BLaER1 treated with 17β-estradiol and CSF1 and Interleukin-3, amounts not matched to agents 10 nM and 100 nM (cell line): Measurements from ENCODE around the gene HPS6.
A peak's percentile ranks its signal among the peaks of the same experiment; 100 is the strongest.
"Not testable (repeated sequence)": the region's sequence is repeated elsewhere in the genome, so short reads cannot be mapped to it uniquely, and the experiment has no call there.

Experiments
- H3K27ac ChIP-seq, 11 experiments: shearing (Covaris generic); formaldehyde crosslinking; 2 replicates each; pipeline ENCODE4 v1.8.1; 2022
- H3K27me3 ChIP-seq, 11 experiments: shearing (Covaris generic); formaldehyde crosslinking; 2 replicates each; pipeline ENCODE4 v1.8.1; 2022
- H3K36me3 ChIP-seq, 11 experiments: shearing (Covaris generic); formaldehyde crosslinking; 2 replicates each; pipeline ENCODE4 v1.8.1; 2022
- H3K4me1 ChIP-seq, 10 experiments: shearing (Covaris generic); formaldehyde crosslinking; 2 replicates each; pipeline ENCODE4 v1.8.1; 2022
- H3K4me2 ChIP-seq, 11 experiments: shearing (Covaris generic); formaldehyde crosslinking; 2 replicates each; pipeline ENCODE4 v1.8.1; 2022
- H3K4me3 ChIP-seq, 10 experiments: shearing (Covaris generic); formaldehyde crosslinking; 2 replicates each; pipeline ENCODE4 v1.8.1; 2022
- H3K9ac ChIP-seq, 11 experiments: shearing (Covaris generic); formaldehyde crosslinking; 2 replicates each; pipeline ENCODE4 v1.8.1; 2022
- H3K9me3 ChIP-seq, 11 experiments: shearing (Covaris generic); formaldehyde crosslinking; replicated peaks in 1 of 11; 2 replicates each; pipeline ENCODE4 v1.8.1; 2022
- H4K20me1 ChIP-seq, 11 experiments: shearing (Covaris generic); formaldehyde crosslinking; 2 replicates each; pipeline ENCODE4 v1.8.1; 2022
- Cebpa-rat ChIP-seq, 11 experiments: shearing (Covaris generic); IDR thresholded peaks; 2 replicates each; pipeline ENCODE4 v1.8.1; 2022

Gene HPS6

DNA sequence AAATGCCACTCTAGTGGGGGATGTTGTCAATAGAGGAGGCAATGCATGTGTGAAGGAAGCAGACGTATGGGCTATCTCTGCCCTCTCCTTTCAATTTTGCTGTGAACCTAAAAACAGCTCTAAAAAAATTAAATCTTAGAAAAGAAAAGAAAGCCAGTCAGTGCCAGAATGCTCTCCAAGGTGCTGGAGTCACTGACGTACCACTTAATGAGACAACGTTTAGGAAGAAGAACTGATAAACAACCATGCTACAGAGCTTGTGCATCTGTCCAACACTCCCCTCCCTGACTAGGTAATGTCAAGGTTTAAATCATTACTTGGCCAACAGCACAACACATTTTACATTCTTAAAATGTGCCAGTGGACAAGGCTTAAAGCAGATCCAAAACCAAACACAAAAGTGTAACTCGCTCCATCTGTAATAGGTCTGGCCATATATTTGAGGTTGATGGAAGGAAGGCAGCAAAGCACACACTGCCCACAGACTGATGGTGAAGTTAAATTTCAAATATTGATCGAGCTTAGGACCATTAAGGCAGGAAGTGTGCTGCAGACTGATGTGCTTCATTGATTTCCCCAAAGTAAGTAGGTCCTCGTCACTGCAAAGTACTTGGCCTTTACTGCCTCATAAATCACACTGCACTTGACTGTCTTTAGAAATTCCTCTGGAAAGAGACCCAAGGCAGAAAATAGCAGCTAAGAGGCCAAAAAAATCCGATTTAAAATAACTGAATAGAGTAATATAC, 24.7 kb upstream of the HPS6 start:
- Histone ChIP-seq H3K4me2 (no peak overlapping the region), H3K9me3 (peaks cover 0 to 32% (median 20%) of the 10 kb centered on the region in 11 experiments; a peak in 17 of 22 replicates), H3K27ac (no peak overlapping the region), H3K27me3 (no peaks in the 10 kb centered on the region), H3K4me1 (peaks cover 0 to 13% (median 0%) of the 10 kb centered on the region in 10 experiments; a peak in 2 of 20 replicates), H3K9ac (no peak overlapping the region), H3K36me3 (peaks cover 45 to 73% (median 49%) of the 10 kb centered on the region in 11 experiments), H4K20me1 (peaks cover 48 to 68% (median 63%) of the 10 kb centered on the region in 11 experiments), H3K4me3 (no peak overlapping the region)
- TF ChIP-seq Cebpa-rat (IDR thresholded peaks at IDR 0.05): no peak

DNA sequence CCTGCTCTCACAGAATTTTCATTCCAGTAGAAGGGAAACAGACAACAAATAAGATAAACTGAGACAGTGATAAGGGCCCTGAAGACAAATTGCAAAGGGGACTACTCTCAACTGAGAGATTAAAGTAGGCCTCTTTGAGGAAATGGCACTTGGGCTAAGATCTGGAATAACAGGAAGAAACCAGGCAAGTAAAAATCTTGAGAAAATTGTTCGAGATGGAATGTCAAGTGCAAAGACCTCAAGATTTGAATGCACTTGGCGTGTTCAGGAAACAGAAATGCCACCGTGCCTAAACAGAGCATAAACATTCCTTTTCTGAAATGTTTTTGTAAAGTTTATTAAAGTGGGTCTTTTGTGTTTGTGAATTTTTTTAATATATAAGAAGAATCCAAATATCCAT, 19.9 kb upstream of the HPS6 start:
- no peak for TF ChIP-seq Cebpa-rat (IDR thresholded peaks at IDR 0.05)
- peaks cover 87 to 100% (median 100%) of the 10 kb centered on the region in 11 experiments for H4K20me1 ChIP-seq
- H3K9ac ChIP-seq: no peak overlapping the region
- no peaks in the 10 kb centered on the region for H3K9me3 ChIP-seq
- H3K4me1 ChIP-seq: peaks cover 0 to 23% (median 8%) of the 10 kb centered on the region in 10 experiments; a peak in 6 of 20 replicates
- H3K36me3 ChIP-seq: peaks cover under 1 to 39% (median 9%) of the 10 kb centered on the region in 11 experiments; a peak in 15 of 22 replicates
- no peaks in the 10 kb centered on the region for H3K27me3 ChIP-seq
- H3K4me2 ChIP-seq: peak overlapping the region in 1 of 11 experiments; percentile 25; a peak in 1 of 22 replicates
- H3K27ac ChIP-seq: no peak overlapping the region
- H3K4me3 ChIP-seq: no peak overlapping the region

- peaks cover 0 to 42% (median 8%) of the 10 kb centered on the region in 11 experiments; a peak in 11 of 22 replicates for H3K36me3 ChIP-seq
- no peak for TF ChIP-seq Cebpa-rat (IDR thresholded peaks at IDR 0.05)
Measured at GRCh38 chr10:102046095-102046494, 19.1 kb upstream of the HPS6 start.

DNA sequence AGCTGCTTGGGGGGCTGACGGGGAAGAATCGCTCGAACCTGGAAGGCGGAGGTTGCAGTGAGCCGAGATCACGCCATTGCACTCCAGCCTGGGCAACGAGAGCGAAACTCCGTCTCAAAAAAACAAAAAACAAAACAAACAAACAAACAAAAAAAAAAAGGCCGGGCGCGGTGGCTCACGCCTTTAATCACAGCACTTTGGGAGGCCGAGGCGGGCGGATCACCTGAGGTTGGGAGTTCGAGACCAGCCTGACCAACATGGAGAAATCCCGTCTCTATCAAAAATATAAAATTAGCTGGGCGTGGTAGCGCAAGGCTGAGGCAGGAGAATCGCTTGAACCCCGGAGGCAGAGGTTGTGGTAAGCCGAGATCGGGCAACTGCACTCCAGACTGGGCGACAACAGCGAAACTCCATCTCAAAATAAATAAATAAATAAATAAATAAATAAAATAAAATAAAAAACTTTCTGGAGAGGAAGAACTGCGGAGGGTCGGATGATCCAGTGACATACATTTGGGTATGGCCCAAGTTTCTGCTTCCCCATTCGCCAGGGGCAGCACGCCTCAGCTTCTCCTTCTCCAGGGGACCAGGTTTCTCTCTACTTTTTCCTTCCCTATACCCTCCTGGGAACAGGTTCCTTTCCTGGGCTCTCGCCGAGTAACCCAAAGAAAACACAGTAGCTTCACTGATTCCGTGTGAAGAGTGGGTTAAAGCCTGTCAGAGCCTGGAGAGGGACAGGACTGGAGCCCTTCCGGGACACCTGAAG, 10.1 kb upstream of the HPS6 start:
- Histone ChIP-seq H3K27ac (peak overlapping the region; percentile 80 to 96 (median 89)), H3K36me3 (peaks cover 0 to 26% (median 0%) of the 10 kb centered on the region in 11 experiments; a peak in 8 of 22 replicates), H3K4me2 (peak overlapping the region; percentile 78 to 91 (median 87)), H3K4me3 (peak overlapping the region; percentile 70 to 97 (median 88)), H3K4me1 (peaks cover 22 to 50% (median 36%) of the 10 kb centered on the region in 10 experiments), H3K9ac (peak overlapping the region; percentile 81 to 96 (median 91)), H4K20me1 (peaks cover 35 to 51% (median 43%) of the 10 kb centered on the region in 11 experiments)
- not testable (repeated sequence) for H3K27me3 ChIP-seq, H3K9me3 ChIP-seq

More at GRCh38 chr10:102046095-102046494, 19.1 kb upstream of the HPS6 start:
- H3K27ac ChIP-seq: no peak overlapping the region
- H3K9ac ChIP-seq: no peak overlapping the region
- peaks cover 90 to 100% (median 100%) of the 10 kb centered on the region in 11 experiments for H4K20me1 ChIP-seq
- no peaks in the 10 kb centered on the region for H3K27me3 ChIP-seq
- no peak overlapping the region for H3K4me3 ChIP-seq
- H3K9me3 ChIP-seq: no peaks in the 10 kb centered on the region
- H3K4me1 ChIP-seq: peaks cover 0 to 27% (median 9%) of the 10 kb centered on the region in 10 experiments; a peak in 7 of 20 replicates
- no peak overlapping the region for H3K4me2 ChIP-seq

DNA sequence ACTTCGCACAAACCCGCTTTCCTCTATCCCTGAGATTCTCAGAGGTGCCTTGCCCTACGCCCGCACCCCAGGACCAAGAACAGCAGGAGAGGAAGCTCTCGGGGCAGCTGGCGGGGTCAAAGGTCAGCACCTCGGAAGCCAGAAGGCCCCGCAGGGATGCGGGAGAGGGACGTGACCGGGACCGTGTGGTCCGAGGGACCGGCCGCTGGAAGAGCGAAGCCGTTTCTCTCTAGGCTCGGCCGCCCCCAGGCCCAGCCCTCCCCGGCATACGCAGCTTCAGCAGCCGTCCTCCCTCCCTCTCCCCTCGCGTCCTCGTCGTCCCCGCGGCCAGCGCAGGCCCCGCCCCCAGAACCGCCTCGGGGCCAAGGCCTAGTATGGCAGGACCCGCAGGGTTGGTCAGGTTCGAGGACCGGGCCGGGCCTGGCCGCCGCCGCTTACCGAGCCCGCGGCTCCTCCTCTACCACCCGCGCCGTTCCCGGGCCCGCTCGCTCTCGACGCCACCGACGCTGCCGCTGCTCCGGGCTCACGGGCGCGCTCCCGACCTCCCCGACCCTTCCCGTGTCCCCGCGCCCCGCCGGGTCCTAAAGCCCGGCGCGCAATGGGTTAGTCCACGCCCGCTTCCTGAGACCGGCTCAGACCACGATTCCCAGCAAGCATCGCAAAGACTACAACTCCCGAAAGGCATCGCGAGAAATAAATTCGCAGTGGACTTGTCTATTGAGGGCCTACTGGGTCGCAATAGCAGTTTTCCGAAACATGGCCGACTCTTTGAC, 9.3 kb upstream of the HPS6 start, which contains the start of gene ARMH3:
Gene ARMH3 (minus strand): TSS at position 527 of the 773 bp plus-strand sequence. CDS start 16,059 bp downstream, outside the sequence.
- Histone ChIP-seq H3K9me3 (no peaks in the 10 kb centered on the region), H4K20me1 (peaks cover 28 to 43% (median 35%) of the 10 kb centered on the region in 11 experiments), H3K27me3 (no peaks in the 10 kb centered on the region), H3K27ac (peak within 1 kb of the TSS; percentile 80 to 96 (median 89)), H3K4me2 (peak within 1 kb of the TSS; percentile 78 to 91 (median 87)), H3K4me1 (peaks cover 22 to 47% (median 36%) of the 10 kb centered on the region in 10 experiments), H3K4me3 (peak within 1 kb of the TSS; percentile 70 to 97 (median 88)), H3K9ac (peak within 1 kb of the TSS; percentile 81 to 96 (median 91)), H3K36me3 (peaks cover 0 to 21% (median 0%) of the 10 kb centered on the region in 11 experiments; a peak in 7 of 22 replicates)
- TF ChIP-seq Cebpa-rat (IDR thresholded peaks at IDR 0.05): no peak

- Histone ChIP-seq H3K4me1 (peaks cover 9 to 17% (median 13%) of the 10 kb centered on the region in 10 experiments), H4K20me1 (peaks cover 0 to 2% (median 0%) of the 10 kb centered on the region in 11 experiments; a peak in 6 of 22 replicates), H3K9ac (no peak overlapping the region), H3K9me3 (no peaks in the 10 kb centered on the region), H3K27ac (no peak overlapping the region), H3K4me2 (no peak overlapping the region), H3K27me3 (no peaks in the 10 kb centered on the region), H3K36me3 (no peaks in the 10 kb centered on the region), H3K4me3 (no peak overlapping the region)
- no peak for TF ChIP-seq Cebpa-rat (IDR thresholded peaks at IDR 0.05)
Measured at GRCh38 chr10:102059987-102060386, 5.2 kb upstream of the HPS6 start.

GRCh38 chr10:102064503-102064867, 664 bp upstream of the HPS6 start:
- H4K20me1 ChIP-seq: peaks cover 19 to 40% (median 36%) of the 10 kb centered on the region in 11 experiments; a peak in 21 of 22 replicates
- peak in 2 of 11 experiments; percentile 20 to 35; a peak in 2 of 22 replicates for TF ChIP-seq Cebpa-rat (IDR thresholded peaks at IDR 0.05)
- no peaks in the 10 kb centered on the region for H3K9me3 ChIP-seq
- peak overlapping the region; percentile 89 to 97 (median 94); a peak in 19 of 22 replicates for H3K9ac ChIP-seq
- peaks cover 15 to 30% (median 25%) of the 10 kb centered on the region in 11 experiments for H3K36me3 ChIP-seq
- H3K4me3 ChIP-seq: peak overlapping the region; percentile 82 to 99 (median 90)
- H3K27me3 ChIP-seq: no peaks in the 10 kb centered on the region
- H3K4me1 ChIP-seq: peaks cover 35 to 45% (median 42%) of the 10 kb centered on the region in 10 experiments
- peak overlapping the region; percentile 96 to 100 (median 99) for H3K4me2 ChIP-seq
- peak overlapping the region; percentile 23 to 92 (median 90); a peak in 21 of 22 replicates for H3K27ac ChIP-seq
